Neural cell (in vitro differentiated cells): ENCODE results near the gene HOXC10. TPM values are rescaled to one million over a fixed set of nuclear protein-coding genes. Genes with fewer than 3 reads are reported as not detected.

Experiments used
- H2AFZ ChIP-seq: fragments of 200-600, 300-800 bp; sonication (generic), shearing (Covaris generic); 2 replicates; pipeline ENCODE4 v1.6.0; 2014; ENCODE audit warnings: low read depth, mild to moderate bottlenecking, antibody characterized with exemption, low read length, moderate library complexity
- H3F3A ChIP-seq: fragments of 200-600 bp; shearing (Covaris generic); 2 replicates; pipeline ENCODE4 v1.6.1; 2016; ENCODE audit warnings: mild to moderate bottlenecking, moderate library complexity, mixed read lengths, antibody characterized with exemption, low read length; ENCODE audit not compliant: insufficient read depth, poor library complexity, severe bottlenecking
- H3K27ac ChIP-seq: fragments of 200-600, 300-800 bp; sonication (generic), shearing (Covaris generic); 2 replicates; pipeline ENCODE4 v1.5.1; 2014; ENCODE audit warnings: mild to moderate bottlenecking, low read length, moderate library complexity
- H3K27me3 ChIP-seq: fragments of 300-800, 200-600 bp; sonication (generic), shearing (Covaris generic); 2 replicates; pipeline ENCODE4 v1.6.0; 2014; ENCODE audit warnings: mild to moderate bottlenecking, low read depth, low read length, moderate library complexity; ENCODE audit not compliant: insufficient read depth
- H3K36me3 ChIP-seq: fragments of 300-800, 200-600 bp; sonication (generic), shearing (Covaris generic); 2 replicates; pipeline ENCODE4 v1.5.1; 2014; ENCODE audit warnings: mild to moderate bottlenecking, antibody characterized with exemption, low read length, moderate library complexity; ENCODE audit not compliant: insufficient read depth
- H3K4me2 ChIP-seq: fragments of 300-800, 200-600 bp; sonication (generic), shearing (Covaris generic); 2 replicates; pipeline ENCODE4 v1.6.0; 2014; ENCODE audit warnings: mild to moderate bottlenecking, low read length
- H3K4me3 ChIP-seq: fragments of 300-800, 200-600 bp; sonication (generic), shearing (Covaris generic); 2 replicates; pipeline ENCODE4 v1.5.1; 2014; ENCODE audit warnings: mild to moderate bottlenecking, low read length, moderate library complexity
- H3K79me2 ChIP-seq: fragments of 200-600 bp; shearing (Covaris generic); replicated peaks from 2 replicates; pipeline ENCODE4 v1.6.0; 2014; ENCODE audit warnings: mild to moderate bottlenecking, low read length, moderate library complexity; ENCODE audit not compliant: insufficient read depth
- H3K9ac ChIP-seq: fragments of 300-800, 200-600 bp; sonication (generic), shearing (Covaris generic); 2 replicates; pipeline ENCODE4 v1.6.1; 2016; ENCODE audit warnings: mild to moderate bottlenecking, low read length, mixed read lengths
- H3K9me2 ChIP-seq: fragments of 200-600 bp; shearing (Covaris generic); 2 replicates; pipeline ENCODE4 v1.6.1; 2016; ENCODE audit warnings: mild to moderate bottlenecking, low read length, mixed read lengths; ENCODE audit not compliant: insufficient read depth
- H3K9me3 ChIP-seq: fragments of 200-600, 300-800 bp; sonication (generic), shearing (Covaris generic); 2 replicates; pipeline ENCODE4 v1.6.1; 2016; ENCODE audit warnings: mild to moderate bottlenecking, mixed run types, low read length, moderate library complexity, mixed read lengths
- H4K20me1 ChIP-seq: fragments of 200-600 bp; shearing (Covaris generic); 2 replicates; pipeline ENCODE4 v1.6.1; 2016; ENCODE audit warnings: mild to moderate bottlenecking, mixed run types; ENCODE audit not compliant: insufficient read depth
- EP300 ChIP-seq: fragments of 450-650 bp; conservative IDR thresholded peaks from 2 replicates; pipeline ENCODE4 v1.6.1; 2014; ENCODE audit warnings: antibody characterized with exemption, mild to moderate bottlenecking, moderate library complexity; ENCODE audit not compliant: poor library complexity, severe bottlenecking
- EZH2 ChIP-seq: fragments of 200-600, 300-800 bp; shearing (Covaris generic), sonication (generic); IDR thresholded peaks from 2 replicates; pipeline ENCODE4 v1.6.1; 2014; ENCODE audit warnings: antibody characterized with exemption, low read length, borderline replicate concordance, mild to moderate bottlenecking; ENCODE audit not compliant: insufficient read depth, poor library complexity, severe bottlenecking
- MXI1 ChIP-seq: fragments of 450-650 bp; conservative IDR thresholded peaks from 2 replicates; pipeline ENCODE4 v1.6.1; 2014; ENCODE audit warnings: antibody characterized with exemption, mild to moderate bottlenecking; ENCODE audit not compliant: poor library complexity, severe bottlenecking
- POLR2AphosphoS5 ChIP-seq: IDR thresholded peaks from 2 replicates; pipeline ENCODE4 v1.6.1; 2012
- RAD21 ChIP-seq: fragments of 450-650 bp; conservative IDR thresholded peaks from 2 replicates; pipeline ENCODE4 v1.6.1; 2014; ENCODE audit warnings: antibody characterized with exemption, mild to moderate bottlenecking, moderate library complexity
- SMC3 ChIP-seq: fragments of 450-650 bp; conservative IDR thresholded peaks from 2 replicates; pipeline ENCODE4 v1.6.1; 2014; ENCODE audit warnings: antibody characterized with exemption, mild to moderate bottlenecking, moderate library complexity; ENCODE audit not compliant: poor library complexity
- TAF1 ChIP-seq: IDR thresholded peaks from 2 replicates; pipeline ENCODE4 v1.6.1; 2012; ENCODE audit warnings: low read depth
- polyA plus RNA-seq: library from polyadenylated mRNA; depleted of rRNA; stranded (reverse); fragments of >200 nt; gene quantifications from 2 replicates; pipeline ENCODE4 v1.2.3, GENCODE V29; 2014
- TF ChIP-seq, protein P1 (sequence below): fragments of 450-650 bp; IDR thresholded peaks from 2 replicates; pipeline ENCODE4 v1.5.1; 2014; ENCODE audit warnings: antibody characterized with exemption, mild to moderate bottlenecking, moderate library complexity; ENCODE audit not compliant: poor library complexity, severe bottlenecking
- TF ChIP-seq, protein P2 (sequence below): IDR thresholded peaks from 2 replicates; pipeline ENCODE4 v1.6.1; 2012; ENCODE audit warnings: borderline replicate concordance

Gene HOXC10
- polyA plus RNA-seq, 1 donor from 2014 or later, result not detected

DNA sequence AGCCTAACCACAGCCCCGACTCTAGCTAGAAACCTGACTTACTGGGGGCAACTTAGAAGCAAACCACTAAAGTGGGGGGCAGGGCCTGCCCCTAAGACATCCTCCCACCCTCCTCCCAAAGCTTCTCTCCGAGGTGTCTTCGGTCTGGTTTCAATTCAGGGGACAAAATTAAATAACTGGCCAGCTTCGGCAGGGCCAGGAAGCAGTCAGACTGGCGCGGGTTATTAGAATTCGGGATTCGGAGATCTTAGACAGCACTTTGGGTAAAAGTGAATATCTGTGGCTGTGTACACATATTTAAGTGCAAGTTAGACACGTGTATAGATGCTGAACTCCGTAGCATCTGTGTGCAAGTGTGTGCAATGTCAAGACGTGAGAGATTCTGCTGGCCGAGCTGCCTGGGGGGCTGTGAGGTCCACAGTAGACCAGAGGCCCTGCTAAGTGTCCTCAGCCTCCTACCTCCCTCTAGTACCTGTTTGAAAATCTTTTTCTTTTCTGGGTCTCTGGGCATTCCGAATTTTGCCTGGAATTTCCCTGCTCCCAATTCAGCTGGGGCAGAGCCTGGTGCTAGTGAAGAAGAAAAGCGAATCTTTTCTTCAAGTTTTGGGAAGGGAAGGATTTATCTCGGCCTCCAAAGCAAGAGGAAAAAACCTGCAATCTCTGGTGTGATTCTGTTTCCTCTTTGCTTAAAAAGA, 4.0 kb upstream of the HOXC10 start:
- H4K20me1 ChIP-seq, result no peaks in the 10 kb centered on the region
- TF ChIP-seq, protein P1, sequence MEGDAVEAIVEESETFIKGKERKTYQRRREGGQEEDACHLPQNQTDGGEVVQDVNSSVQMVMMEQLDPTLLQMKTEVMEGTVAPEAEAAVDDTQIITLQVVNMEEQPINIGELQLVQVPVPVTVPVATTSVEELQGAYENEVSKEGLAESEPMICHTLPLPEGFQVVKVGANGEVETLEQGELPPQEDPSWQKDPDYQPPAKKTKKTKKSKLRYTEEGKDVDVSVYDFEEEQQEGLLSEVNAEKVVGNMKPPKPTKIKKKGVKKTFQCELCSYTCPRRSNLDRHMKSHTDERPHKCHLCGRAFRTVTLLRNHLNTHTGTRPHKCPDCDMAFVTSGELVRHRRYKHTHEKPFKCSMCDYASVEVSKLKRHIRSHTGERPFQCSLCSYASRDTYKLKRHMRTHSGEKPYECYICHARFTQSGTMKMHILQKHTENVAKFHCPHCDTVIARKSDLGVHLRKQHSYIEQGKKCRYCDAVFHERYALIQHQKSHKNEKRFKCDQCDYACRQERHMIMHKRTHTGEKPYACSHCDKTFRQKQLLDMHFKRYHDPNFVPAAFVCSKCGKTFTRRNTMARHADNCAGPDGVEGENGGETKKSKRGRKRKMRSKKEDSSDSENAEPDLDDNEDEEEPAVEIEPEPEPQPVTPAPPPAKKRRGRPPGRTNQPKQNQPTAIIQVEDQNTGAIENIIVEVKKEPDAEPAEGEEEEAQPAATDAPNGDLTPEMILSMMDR, result no peak
- TF ChIP-seq RAD21 (no peak), MXI1 (no peak), POLR2AphosphoS5 (no peak), TAF1 (no peak), SMC3 (no peak), EP300 (no peak)
- TF ChIP-seq, protein P2, sequence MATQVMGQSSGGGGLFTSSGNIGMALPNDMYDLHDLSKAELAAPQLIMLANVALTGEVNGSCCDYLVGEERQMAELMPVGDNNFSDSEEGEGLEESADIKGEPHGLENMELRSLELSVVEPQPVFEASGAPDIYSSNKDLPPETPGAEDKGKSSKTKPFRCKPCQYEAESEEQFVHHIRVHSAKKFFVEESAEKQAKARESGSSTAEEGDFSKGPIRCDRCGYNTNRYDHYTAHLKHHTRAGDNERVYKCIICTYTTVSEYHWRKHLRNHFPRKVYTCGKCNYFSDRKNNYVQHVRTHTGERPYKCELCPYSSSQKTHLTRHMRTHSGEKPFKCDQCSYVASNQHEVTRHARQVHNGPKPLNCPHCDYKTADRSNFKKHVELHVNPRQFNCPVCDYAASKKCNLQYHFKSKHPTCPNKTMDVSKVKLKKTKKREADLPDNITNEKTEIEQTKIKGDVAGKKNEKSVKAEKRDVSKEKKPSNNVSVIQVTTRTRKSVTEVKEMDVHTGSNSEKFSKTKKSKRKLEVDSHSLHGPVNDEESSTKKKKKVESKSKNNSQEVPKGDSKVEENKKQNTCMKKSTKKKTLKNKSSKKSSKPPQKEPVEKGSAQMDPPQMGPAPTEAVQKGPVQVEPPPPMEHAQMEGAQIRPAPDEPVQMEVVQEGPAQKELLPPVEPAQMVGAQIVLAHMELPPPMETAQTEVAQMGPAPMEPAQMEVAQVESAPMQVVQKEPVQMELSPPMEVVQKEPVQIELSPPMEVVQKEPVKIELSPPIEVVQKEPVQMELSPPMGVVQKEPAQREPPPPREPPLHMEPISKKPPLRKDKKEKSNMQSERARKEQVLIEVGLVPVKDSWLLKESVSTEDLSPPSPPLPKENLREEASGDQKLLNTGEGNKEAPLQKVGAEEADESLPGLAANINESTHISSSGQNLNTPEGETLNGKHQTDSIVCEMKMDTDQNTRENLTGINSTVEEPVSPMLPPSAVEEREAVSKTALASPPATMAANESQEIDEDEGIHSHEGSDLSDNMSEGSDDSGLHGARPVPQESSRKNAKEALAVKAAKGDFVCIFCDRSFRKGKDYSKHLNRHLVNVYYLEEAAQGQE, result no peak
- H3K79me2 ChIP-seq, result no peaks in the 10 kb centered on the region
- H3K27me3 ChIP-seq, result peaks cover 99% of the 10 kb centered on the region
- no peak overlapping the region for H2AFZ ChIP-seq
- H3K36me3 ChIP-seq, result no peaks in the 10 kb centered on the region
- no peaks in the 10 kb centered on the region for H3F3A ChIP-seq
- H3K27ac ChIP-seq, result no peak overlapping the region
- no peaks in the 10 kb centered on the region for H3K9me2 ChIP-seq
- no peak overlapping the region for H3K9ac ChIP-seq
- H3K4me3 ChIP-seq, result no peak overlapping the region
- H3K9me3 ChIP-seq, result no peaks in the 10 kb centered on the region
- no peak overlapping the region for H3K4me2 ChIP-seq

DNA sequence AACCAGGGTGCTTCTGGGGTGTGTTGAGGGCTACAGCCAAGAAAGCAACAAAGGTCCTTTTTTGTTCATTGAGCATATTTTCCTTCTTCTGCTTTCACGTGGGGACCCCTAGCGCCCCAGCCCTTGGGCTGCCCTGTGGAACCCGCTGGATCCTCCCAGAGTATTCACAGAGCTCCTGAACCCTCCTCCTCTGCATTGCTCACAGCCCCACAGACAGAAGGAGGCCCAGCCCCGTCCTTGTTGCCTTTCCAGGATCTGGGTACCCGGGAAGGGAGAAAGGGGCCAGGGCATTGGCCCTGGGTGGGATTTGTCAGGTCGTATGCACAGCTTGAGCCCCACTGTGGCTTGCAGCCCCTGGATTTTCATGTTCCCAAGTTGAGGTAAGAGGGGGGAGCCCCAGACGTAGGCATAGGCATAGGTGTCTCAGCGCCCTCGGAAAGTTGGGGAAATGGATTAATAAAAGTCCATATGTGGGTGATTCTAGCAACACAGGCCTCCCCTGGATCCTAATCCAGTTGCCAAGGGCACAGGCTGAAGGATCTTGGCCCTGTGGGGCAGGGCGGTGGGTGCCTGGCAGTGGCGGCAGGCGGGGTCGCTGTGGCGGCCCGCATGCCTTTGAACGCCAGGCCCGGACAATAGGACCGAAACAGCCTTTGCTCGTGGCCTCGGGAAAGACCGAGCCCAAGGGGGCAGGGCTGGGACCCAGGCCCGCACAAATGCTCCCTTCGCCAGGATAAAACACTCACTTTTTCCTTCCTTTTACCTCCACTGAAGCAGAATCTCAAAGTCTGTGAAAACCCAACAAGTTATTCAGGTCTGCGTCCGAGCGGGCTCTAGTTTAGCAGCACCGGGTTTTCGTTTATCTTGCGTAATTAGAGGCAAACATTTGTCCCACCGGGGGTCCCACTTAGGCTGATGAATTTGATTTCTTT, 3.0 kb upstream of the HOXC10 start:
- no peaks in the 10 kb centered on the region for H3K36me3 ChIP-seq
- peaks cover 99% of the 10 kb centered on the region for H3K27me3 ChIP-seq
- TF ChIP-seq TAF1 (no peak), RAD21 (no peak), EZH2 (no peak), MXI1 (no peak), SMC3 (no peak), EP300 (no peak), POLR2AphosphoS5 (no peak)
- TF ChIP-seq, protein P2, result no peak
- TF ChIP-seq, protein P1, result no peak
- no peak overlapping the region for H3K4me2 ChIP-seq
- H3K79me2 ChIP-seq, result no peaks in the 10 kb centered on the region
- H3K9me2 ChIP-seq, result no peaks in the 10 kb centered on the region
- H3K4me3 ChIP-seq, result no peak overlapping the region
- no peaks in the 10 kb centered on the region for H3K9me3 ChIP-seq
- no peak overlapping the region for H3K9ac ChIP-seq
- no peak overlapping the region for H3K27ac ChIP-seq
- no peaks in the 10 kb centered on the region for H3F3A ChIP-seq
- H4K20me1 ChIP-seq, result no peaks in the 10 kb centered on the region
- no peak overlapping the region for H2AFZ ChIP-seq
